Activated CD4-positive, alpha-beta memory T cell treated with anti-CD3 and anti-CD28 coated beads, Interleukin-2, amount 10 ng/mL, durations not matched to agents 7 days and 5 days (primary cell): ENCODE data around the gene CAPZB. TPM values are rescaled to one million over a fixed set of nuclear protein-coding genes. Genes with fewer than 3 reads are reported as not detected.

Experiments used
- CTCF ChIA-PET: fragments of 350-600 bp; sonication (Branson Sonifier 250); formaldehyde crosslinking; loops from one replicate; lab custom pipeline; 2021; ENCODE audit warnings: antibody characterized with exemption, inconsistent platforms; lab: Charles Lee
- POLR2A ChIA-PET: fragments of 350-600 bp; sonication (Branson Sonifier 250); formaldehyde crosslinking; loops from one replicate; lab custom pipeline; 2021; ENCODE audit warnings: antibody characterized with exemption; lab: Charles Lee
- DNase-seq: peaks from one replicate; pipeline ENCODE4 v3.0.0-alpha.2; 2020
- H3K27ac Mint-ChIP-seq: one replicate; pipeline ENCODE4 v1.8.0; 2021; ENCODE audit warnings: mild to moderate bottlenecking, mixed read lengths
- H3K27me3 Mint-ChIP-seq: one replicate; pipeline ENCODE4 v1.8.0; 2021; ENCODE audit warnings: mixed read lengths
- H3K36me3 Mint-ChIP-seq: one replicate; pipeline ENCODE4 v1.8.0; 2021; ENCODE audit warnings: low read depth, mixed read lengths
- H3K4me1 Mint-ChIP-seq: one replicate; pipeline ENCODE4 v1.8.0; 2021; ENCODE audit warnings: mixed read lengths
- H3K4me3 Mint-ChIP-seq: one replicate; pipeline ENCODE4 v1.8.0; 2021; ENCODE audit warnings: mild to moderate bottlenecking, mixed read lengths
- H3K9me3 Mint-ChIP-seq: one replicate; pipeline ENCODE4 v1.8.0; 2021; ENCODE audit warnings: mixed read lengths
- total RNA-seq, 2 experiments: library from RNA; stranded (reverse); gene quantifications; one replicate each; pipeline ENCODE4 v1.2.3, GENCODE V29; 2021

Gene CAPZB
- total RNA-seq, 2 experiments from 2014 or later = 537 to 565 TPM

- no peak overlapping the region for H3K27ac Mint-ChIP-seq
- H3K9me3 Mint-ChIP-seq = no peaks in the 10 kb centered on the region
- H3K27me3 Mint-ChIP-seq = no peaks in the 10 kb centered on the region
- ChIA-PET POLR2A (no interaction called here), CTCF (no interaction called here)
- H3K36me3 Mint-ChIP-seq = peaks cover 15% of the 10 kb centered on the region
- no peak overlapping the region for H3K4me3 Mint-ChIP-seq
- DNase-seq = no peak
- peaks cover 1% of the 10 kb centered on the region for H3K4me1 Mint-ChIP-seq
Observed at GRCh38 chr1:19369396-19370090, 115.8 kb downstream of the CAPZB start.

GRCh38 chr1:19368964-19369363, 116.4 kb downstream of the CAPZB start:
- Mint-ChIP-seq H3K9me3 (no peaks in the 10 kb centered on the region), H3K4me1 (peaks cover 4% of the 10 kb centered on the region), H3K4me3 (no peak overlapping the region), H3K27me3 (no peaks in the 10 kb centered on the region), H3K27ac (no peak overlapping the region), H3K36me3 (peaks cover 13% of the 10 kb centered on the region)
- POLR2A ChIA-PET = no interaction called here
- DNase-seq = no peak
- CTCF ChIA-PET = no interaction called here

- no peak overlapping the region for H3K4me3 Mint-ChIP-seq
- ChIA-PET POLR2A (no interaction called here), CTCF (no interaction called here)
- H3K36me3 Mint-ChIP-seq = peaks cover 16% of the 10 kb centered on the region
- H3K9me3 Mint-ChIP-seq = no peaks in the 10 kb centered on the region
- DNase-seq = no peak
- H3K27ac Mint-ChIP-seq = no peak overlapping the region
- H3K27me3 Mint-ChIP-seq = no peaks in the 10 kb centered on the region
- H3K4me1 Mint-ChIP-seq = peaks cover 4% of the 10 kb centered on the region
Observed at GRCh38 chr1:19368050-19368449, 117.3 kb downstream of the CAPZB start.

GRCh38 chr1:19367584-19368041, 117.7 kb downstream of the CAPZB start:
- no peak overlapping the region for H3K27ac Mint-ChIP-seq
- peaks cover 4% of the 10 kb centered on the region for H3K4me1 Mint-ChIP-seq
- POLR2A ChIA-PET = no interaction called here
- H3K4me3 Mint-ChIP-seq = no peak overlapping the region
- H3K27me3 Mint-ChIP-seq = no peaks in the 10 kb centered on the region
- CTCF ChIA-PET = no interaction called here
- peaks cover 18% of the 10 kb centered on the region for H3K36me3 Mint-ChIP-seq
- DNase-seq = no peak
- H3K9me3 Mint-ChIP-seq = no peaks in the 10 kb centered on the region

- no peak overlapping the region for H3K4me3 Mint-ChIP-seq
- H3K36me3 Mint-ChIP-seq = peaks cover 13% of the 10 kb centered on the region
- H3K9me3 Mint-ChIP-seq = no peaks in the 10 kb centered on the region
- CTCF ChIA-PET = no interaction called here
- H3K27ac Mint-ChIP-seq = no peak overlapping the region
- POLR2A ChIA-PET = no interaction called here
- DNase-seq = no peak
- H3K27me3 Mint-ChIP-seq = no peaks in the 10 kb centered on the region
- H3K4me1 Mint-ChIP-seq = peaks cover 4% of the 10 kb centered on the region
Observed at GRCh38 chr1:19366599-19367536, 118.5 kb downstream of the CAPZB start.

GRCh38 chr1:19365721-19366120, 119.6 kb downstream of the CAPZB start:
- no peak for DNase-seq
- ChIA-PET CTCF (no interaction called here), POLR2A (no interaction called here)
- peaks cover 12% of the 10 kb centered on the region for H3K4me1 Mint-ChIP-seq
- H3K27ac Mint-ChIP-seq = no peak overlapping the region
- peaks cover 18% of the 10 kb centered on the region for H3K36me3 Mint-ChIP-seq
- H3K9me3 Mint-ChIP-seq = no peaks in the 10 kb centered on the region
- H3K27me3 Mint-ChIP-seq = no peaks in the 10 kb centered on the region
- H3K4me3 Mint-ChIP-seq = no peak overlapping the region

GRCh38 chr1:19363536-19364152, 121.7 kb downstream of the CAPZB start:
- Mint-ChIP-seq H3K9me3 (no peaks in the 10 kb centered on the region), H3K4me3 (no peak overlapping the region), H3K36me3 (peaks cover 18% of the 10 kb centered on the region), H3K4me1 (peaks cover 23% of the 10 kb centered on the region), H3K27ac (no peak overlapping the region), H3K27me3 (no peaks in the 10 kb centered on the region)
- no peak for DNase-seq
- CTCF ChIA-PET = interaction anchor here (1.2 to 1.6 kb wide), 4 partner anchors 10 to 219 kb away, joined by 4 read pairs; no protein-coding TSS in a partner anchor
- POLR2A ChIA-PET = no interaction called here

- CTCF ChIA-PET = no interaction called here
- Mint-ChIP-seq H3K27ac (no peak overlapping the region), H3K36me3 (peaks cover 26% of the 10 kb centered on the region), H3K4me3 (no peak overlapping the region), H3K4me1 (peaks cover 22% of the 10 kb centered on the region), H3K27me3 (no peaks in the 10 kb centered on the region), H3K9me3 (no peaks in the 10 kb centered on the region)
- POLR2A ChIA-PET = no interaction called here
- DNase-seq = no peak
Observed at GRCh38 chr1:19361611-19362147, 123.7 kb downstream of the CAPZB start.

- H3K36me3 Mint-ChIP-seq = peaks cover 29% of the 10 kb centered on the region
Observed at GRCh38 chr1:19360843-19361610, 124.3 kb downstream of the CAPZB start.

GRCh38 chr1:19360432-19360831, 124.9 kb downstream of the CAPZB start:
- no peak overlapping the region for H3K4me3 Mint-ChIP-seq
- no peak overlapping the region for H3K27ac Mint-ChIP-seq
- no peak for DNase-seq
- ChIA-PET CTCF (interaction anchor here (0.6 kb wide), 1 partner anchor 88 kb away, joined by 3 read pairs; no protein-coding TSS in a partner anchor), POLR2A (no interaction called here)
- H3K36me3 Mint-ChIP-seq = peaks cover 32% of the 10 kb centered on the region
- H3K4me1 Mint-ChIP-seq = peaks cover 22% of the 10 kb centered on the region
- no peaks in the 10 kb centered on the region for H3K27me3 Mint-ChIP-seq
- no peaks in the 10 kb centered on the region for H3K9me3 Mint-ChIP-seq

More at GRCh38 chr1:19360843-19361610, 124.3 kb downstream of the CAPZB start:
- Mint-ChIP-seq H3K27ac (peak overlapping the region; percentile 23), H3K27me3 (no peaks in the 10 kb centered on the region), H3K4me3 (no peak overlapping the region), H3K9me3 (no peaks in the 10 kb centered on the region), H3K4me1 (peaks cover 22% of the 10 kb centered on the region)
- no peak for DNase-seq
- ChIA-PET CTCF (interaction anchor here (0.6 kb wide), 1 partner anchor 87 kb away, joined by 3 read pairs; no protein-coding TSS in a partner anchor), POLR2A (no interaction called here)

- Mint-ChIP-seq H3K36me3 (peaks cover 33% of the 10 kb centered on the region), H3K4me1 (peaks cover 22% of the 10 kb centered on the region), H3K4me3 (no peak overlapping the region), H3K9me3 (no peaks in the 10 kb centered on the region), H3K27me3 (no peaks in the 10 kb centered on the region), H3K27ac (peak overlapping the region; percentile 31)
- POLR2A ChIA-PET = no interaction called here
- no peak for DNase-seq
- CTCF ChIA-PET = interaction anchor here (1.4 kb wide), 1 partner anchor 16 kb away, joined by 4 read pairs; no protein-coding TSS in a partner anchor
Observed at GRCh38 chr1:19360016-19360415, 125.3 kb downstream of the CAPZB start.

- Mint-ChIP-seq H3K36me3 (peaks cover 35% of the 10 kb centered on the region), H3K9me3 (no peaks in the 10 kb centered on the region), H3K4me1 (peaks cover 20% of the 10 kb centered on the region), H3K27me3 (no peaks in the 10 kb centered on the region), H3K27ac (no peak overlapping the region), H3K4me3 (no peak overlapping the region)
- ChIA-PET POLR2A (no interaction called here), CTCF (interaction anchor here (1.4 kb wide), 1 partner anchor 15 kb away, joined by 4 read pairs; no protein-coding TSS in a partner anchor)
- no peak for DNase-seq
Observed at GRCh38 chr1:19359357-19359756, 126.0 kb downstream of the CAPZB start.
